Ishikawa (cell line): ENCODE measurements around the gene RPL27A.

Experiments
- CEBPB ChIP-seq: IDR thresholded peaks from 2 replicates; pipeline ENCODE4 v1.6.1; 2012
- EP300 ChIP-seq: IDR thresholded peaks from 2 replicates; pipeline ENCODE4 v1.6.1; 2012; ENCODE audit warnings: borderline replicate concordance
- FOXM1 ChIP-seq: IDR thresholded peaks from 2 replicates; pipeline ENCODE4 v1.6.1; 2012; ENCODE audit warnings: low read depth, borderline replicate concordance
- MAX ChIP-seq: IDR thresholded peaks from 2 replicates; pipeline ENCODE4 v1.6.1; 2012
- NFIC ChIP-seq: IDR thresholded peaks from 2 replicates; pipeline ENCODE4 v1.6.1; 2012
- RAD21 ChIP-seq: IDR thresholded peaks from 2 replicates; pipeline ENCODE4 v1.6.1; 2012; ENCODE audit warnings: low read depth
- REST ChIP-seq: IDR thresholded peaks from 2 replicates; pipeline ENCODE4 v1.6.1; 2012; ENCODE audit warnings: low read depth, mild to moderate bottlenecking
- TAF1 ChIP-seq: IDR thresholded peaks from 2 replicates; pipeline ENCODE4 v1.6.1; 2012; ENCODE audit warnings: low read depth, mild to moderate bottlenecking
- TCF12 ChIP-seq: IDR thresholded peaks from 2 replicates; pipeline ENCODE4 v1.6.1; 2012; ENCODE audit warnings: low read depth
- TEAD4 ChIP-seq: IDR thresholded peaks from 2 replicates; pipeline ENCODE4 v1.6.1; 2012
- USF1 ChIP-seq: IDR thresholded peaks from 2 replicates; pipeline ENCODE4 v1.6.1; 2012
- YY1 ChIP-seq: IDR thresholded peaks from 2 replicates; pipeline ENCODE4 v1.6.1; 2012; ENCODE audit warnings: low read depth
- ZBTB7A ChIP-seq: IDR thresholded peaks from 2 replicates; pipeline ENCODE4 v1.6.1; 2012; ENCODE audit warnings: low read depth

- TF ChIP-seq FOXM1 (no peak), YY1 (no peak), EP300 (no peak), REST (no peak), RAD21 (no peak), USF1 (no peak), TAF1 (no peak), MAX (no peak), ZBTB7A (no peak), TEAD4 (no peak), CEBPB (no peak), TCF12 (no peak), NFIC (no peak)
These were observed 40.2 kb downstream of the RPL27A start for GRCh38 chr11:8722809-8723208.
